GM12864 (cell line): ENCODE measurements around the gene PRR23E.

Experiments used
- DNase-seq: peaks from one replicate; pipeline ENCODE4 v3.0.0-alpha.2; 2011; ENCODE audit warnings: low read depth
- H3K4me3 ChIP-seq: 2 replicates; pipeline ENCODE4 v1.5.1; 2011; ENCODE audit warnings: mild to moderate bottlenecking, low read depth, low read length, control low read depth
- TF ChIP-seq, protein P1 (sequence below): IDR thresholded peaks from 2 replicates; pipeline ENCODE4 v1.5.1; 2011; ENCODE audit warnings: low read depth, mild to moderate bottlenecking, moderate library complexity, low read length, control low read depth, inconsistent platforms; ENCODE audit errors: missing control alignments

The PRR23E gene

DNA sequence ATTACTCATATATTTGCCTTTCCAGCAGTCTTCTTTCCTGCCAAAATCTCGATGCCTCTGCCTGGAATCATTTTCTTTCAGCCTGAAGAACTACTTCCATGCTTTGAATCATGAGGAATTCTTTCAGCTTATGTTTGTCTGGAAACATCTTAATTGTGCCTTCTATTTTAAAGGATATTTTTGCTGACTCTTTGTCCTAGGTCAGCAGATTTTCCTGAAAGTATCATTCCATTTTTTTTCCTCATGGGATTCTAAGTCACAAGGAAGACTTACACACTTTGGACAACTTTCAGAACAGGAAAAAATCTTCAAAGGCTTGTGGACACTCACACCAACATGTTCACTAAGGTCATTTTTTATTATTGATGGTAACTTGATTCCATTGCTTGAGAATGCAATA lies 10.1 kb downstream of the PRR23E start:
- no peak for DNase-seq
- H3K4me3 ChIP-seq, result no peak overlapping the region
- TF ChIP-seq, protein P1, sequence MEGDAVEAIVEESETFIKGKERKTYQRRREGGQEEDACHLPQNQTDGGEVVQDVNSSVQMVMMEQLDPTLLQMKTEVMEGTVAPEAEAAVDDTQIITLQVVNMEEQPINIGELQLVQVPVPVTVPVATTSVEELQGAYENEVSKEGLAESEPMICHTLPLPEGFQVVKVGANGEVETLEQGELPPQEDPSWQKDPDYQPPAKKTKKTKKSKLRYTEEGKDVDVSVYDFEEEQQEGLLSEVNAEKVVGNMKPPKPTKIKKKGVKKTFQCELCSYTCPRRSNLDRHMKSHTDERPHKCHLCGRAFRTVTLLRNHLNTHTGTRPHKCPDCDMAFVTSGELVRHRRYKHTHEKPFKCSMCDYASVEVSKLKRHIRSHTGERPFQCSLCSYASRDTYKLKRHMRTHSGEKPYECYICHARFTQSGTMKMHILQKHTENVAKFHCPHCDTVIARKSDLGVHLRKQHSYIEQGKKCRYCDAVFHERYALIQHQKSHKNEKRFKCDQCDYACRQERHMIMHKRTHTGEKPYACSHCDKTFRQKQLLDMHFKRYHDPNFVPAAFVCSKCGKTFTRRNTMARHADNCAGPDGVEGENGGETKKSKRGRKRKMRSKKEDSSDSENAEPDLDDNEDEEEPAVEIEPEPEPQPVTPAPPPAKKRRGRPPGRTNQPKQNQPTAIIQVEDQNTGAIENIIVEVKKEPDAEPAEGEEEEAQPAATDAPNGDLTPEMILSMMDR, result no peak

DNA sequence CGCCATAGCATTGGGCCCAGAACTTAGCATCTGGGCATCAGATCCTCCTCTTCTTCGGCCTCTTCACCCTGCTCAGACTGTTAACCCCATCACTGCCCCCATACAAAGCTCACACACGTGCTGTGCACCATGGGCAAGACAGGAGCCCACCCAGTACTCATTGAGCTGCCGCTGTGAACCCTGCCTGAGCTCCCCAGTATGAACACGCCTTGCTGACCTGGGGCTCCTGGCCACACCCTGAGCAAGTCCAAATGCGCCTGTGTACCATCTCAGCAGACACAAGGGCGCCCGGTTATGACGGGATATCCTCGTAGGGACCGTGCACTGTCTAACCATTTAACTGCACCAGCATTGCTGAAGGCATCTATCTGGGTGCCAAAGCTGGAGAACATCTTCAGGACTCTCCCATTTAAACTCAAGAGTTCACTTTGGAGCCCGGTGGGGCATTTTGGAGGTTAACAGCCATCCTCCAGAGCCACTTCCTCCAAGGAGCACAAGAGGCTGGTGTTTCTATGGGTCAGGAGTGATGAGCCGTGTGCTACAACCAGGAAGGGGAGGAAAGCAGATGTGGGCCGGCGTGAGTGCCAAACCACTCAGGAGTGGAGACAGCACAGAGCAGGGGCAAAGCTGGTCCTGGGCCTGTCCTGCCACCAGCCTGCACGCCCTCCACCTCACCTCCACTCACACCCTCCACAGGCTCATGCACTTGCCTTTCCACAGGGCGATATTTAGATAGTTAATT lies 12.1 kb downstream of the PRR23E start:
- no peak for DNase-seq
- no peak overlapping the region for H3K4me3 ChIP-seq
- TF ChIP-seq, protein P1, result no peak

DNA sequence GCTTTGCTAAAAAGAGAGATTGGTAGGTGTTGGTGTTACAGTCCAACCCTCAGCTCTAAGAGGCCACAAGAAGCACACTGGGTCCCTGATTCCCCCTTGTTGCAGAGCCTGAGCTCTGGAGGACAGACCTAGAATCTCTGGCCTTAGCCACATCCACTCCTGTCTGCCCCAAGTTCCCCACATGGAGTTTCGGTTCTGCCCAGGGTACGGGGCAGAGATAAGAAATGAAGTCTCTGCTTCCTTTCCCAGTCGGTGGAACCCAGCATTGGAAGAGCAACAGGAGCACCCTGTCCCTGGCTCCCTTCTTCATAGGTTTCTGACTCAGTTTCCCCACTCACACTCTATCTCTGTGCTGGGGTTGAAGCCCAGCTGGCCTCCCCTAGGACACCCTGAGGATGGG lies 13.2 kb downstream of the PRR23E start:
- TF ChIP-seq, protein P1, result no peak
- DNase-seq, result no peak
- H3K4me3 ChIP-seq, result no peak overlapping the region

DNA sequence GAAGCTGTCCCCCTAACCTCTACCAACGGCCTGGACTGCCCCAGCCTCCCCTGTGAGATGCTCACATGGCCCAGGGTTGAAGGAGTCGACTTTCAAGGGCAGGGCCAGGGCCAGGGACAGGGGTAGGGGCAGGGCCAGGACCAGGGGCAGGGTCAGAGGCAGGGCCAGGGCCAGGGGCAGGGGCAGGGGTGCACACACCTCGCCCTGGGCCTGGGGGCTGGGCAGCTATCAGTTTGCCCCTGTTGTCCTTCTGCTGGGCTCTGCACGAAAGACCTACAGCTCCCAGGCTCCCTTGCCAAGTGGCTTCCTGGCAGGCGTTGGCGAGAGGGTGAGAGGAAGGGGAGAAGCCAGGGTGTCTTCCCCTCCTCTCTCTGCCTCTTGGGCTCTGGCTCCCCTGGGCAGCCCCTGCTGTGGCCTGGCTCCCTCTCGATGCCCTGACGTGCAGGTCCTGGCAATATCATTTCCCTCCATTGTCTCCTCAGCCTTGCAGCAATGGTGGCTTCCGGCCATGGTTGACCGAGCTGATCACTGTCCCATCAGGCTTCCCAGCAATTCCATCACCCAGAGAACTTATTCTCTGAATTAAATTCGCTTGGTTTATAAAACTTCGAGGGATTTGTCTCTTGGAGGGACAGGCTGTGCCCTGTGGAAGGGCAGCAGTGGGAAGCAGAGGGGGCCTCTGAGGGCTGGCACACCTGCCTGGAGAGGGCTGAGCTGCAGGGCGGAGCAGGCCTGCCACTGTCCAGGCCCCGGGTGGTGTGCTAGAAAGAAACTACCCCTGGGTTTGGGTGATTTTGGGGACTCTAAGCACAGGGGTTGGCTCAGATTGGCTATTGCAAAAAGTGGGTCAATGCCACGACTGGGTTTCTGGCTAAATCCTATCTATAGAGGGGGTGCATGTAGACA lies 13.9 kb downstream of the PRR23E start:
- no peak overlapping the region for H3K4me3 ChIP-seq
- DNase-seq, result no peak
- TF ChIP-seq, protein P1, result no peak

DNA sequence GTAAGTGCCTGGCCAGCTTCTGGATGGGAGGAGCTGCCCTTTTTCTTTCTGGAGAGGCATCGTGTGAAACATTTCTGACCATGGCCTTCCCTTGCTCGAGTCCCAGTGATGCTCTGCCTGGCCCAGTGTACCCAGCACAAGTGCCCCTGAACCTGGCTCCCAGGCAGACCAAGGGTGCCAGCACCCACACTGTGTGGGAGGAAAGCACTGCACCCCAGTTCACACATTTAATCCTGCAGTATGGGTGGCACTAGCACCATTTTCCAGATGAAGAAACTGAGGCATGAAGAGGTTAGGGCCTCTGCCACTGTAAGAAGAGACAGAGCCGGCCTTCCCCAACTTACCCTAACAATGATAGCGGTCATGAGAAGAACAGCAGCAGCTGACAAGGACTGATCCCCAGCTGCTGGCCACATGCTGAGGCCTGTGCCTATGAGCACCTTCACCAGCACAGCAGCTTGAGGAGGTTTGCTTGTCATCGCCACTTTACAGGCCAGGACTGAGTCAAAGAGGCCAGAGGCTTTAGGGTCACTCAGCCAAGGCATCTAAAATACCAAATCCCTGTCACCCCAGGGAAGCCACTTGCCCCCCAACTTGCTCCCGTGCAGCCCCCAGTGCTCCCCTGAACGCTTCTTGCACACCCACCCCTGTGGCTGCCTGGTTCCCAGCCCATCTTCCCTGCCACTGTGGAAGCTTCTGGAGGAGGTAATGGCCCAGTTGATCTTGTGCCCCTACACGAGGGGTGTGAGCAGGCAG lies 15.0 kb downstream of the PRR23E start:
- TF ChIP-seq, protein P1, result no peak
- DNase-seq, result no peak
- no peak overlapping the region for H3K4me3 ChIP-seq

DNA sequence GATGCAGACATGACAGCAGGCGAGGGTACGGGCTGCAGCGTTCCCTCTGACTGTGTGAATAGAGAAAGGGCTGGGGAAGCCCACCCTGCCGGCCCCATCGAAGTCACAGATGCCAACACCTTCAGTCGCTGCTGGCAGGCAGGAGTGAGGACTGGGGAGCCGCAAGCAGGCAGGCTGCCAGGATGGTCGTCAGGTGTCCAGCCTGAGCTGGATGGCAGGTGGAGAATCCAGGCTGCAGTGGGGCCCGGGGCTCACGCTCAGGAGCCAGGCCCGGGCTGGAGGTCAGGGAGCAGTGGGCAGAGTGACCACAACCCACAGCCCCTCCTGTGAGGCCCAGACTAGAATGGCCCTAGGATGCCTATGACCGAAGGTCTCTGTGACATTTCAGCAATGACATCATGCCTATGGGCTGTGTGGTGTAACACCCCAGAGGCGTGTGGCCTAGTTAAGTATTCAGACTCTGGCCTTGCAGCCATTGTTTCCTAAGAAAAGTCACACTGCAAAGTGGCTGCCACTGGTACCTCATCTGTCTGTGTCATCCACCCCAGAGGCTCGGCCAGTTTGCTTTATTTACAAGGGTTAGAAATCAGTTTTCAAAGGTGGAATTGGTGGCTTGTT lies 15.7 kb downstream of the PRR23E start:
- no peak for DNase-seq
- no peak overlapping the region for H3K4me3 ChIP-seq
- TF ChIP-seq, protein P1, result no peak
